Neural progenitor cell (in vitro differentiated cells): Measurements from ENCODE around the gene WDR64.

Experiments used
- CTCF ChIP-seq: fragments of 200-600 bp; sonication (generic); IDR thresholded peaks from 2 replicates; pipeline ENCODE4 v1.5.1; 2017; ENCODE audit warnings: antibody characterized with exemption, mild to moderate bottlenecking
- EZH2phosphoT487 ChIP-seq: fragments of 200-600 bp; sonication (generic); IDR thresholded peaks from 2 replicates; pipeline ENCODE4 v1.6.1; 2017; ENCODE audit warnings: antibody characterized with exemption

- TF ChIP-seq CTCF (no peak), EZH2phosphoT487 (no peak)
These were observed 194.9 kb downstream of the WDR64 start for GRCh38 chr1:241846862-241847539.
